AG20443 (cell line): ENCODE measurements around the gene IGFN1.
A peak's percentile ranks its signal among the peaks of the same experiment; 100 is the strongest.
"Not testable (repeated sequence)": the region's sequence is repeated elsewhere in the genome, so short reads cannot be mapped to it uniquely, and the experiment has no call there.

Experiments used
- DNase-seq: peaks from one replicate; pipeline ENCODE4 v3.0.0; 2012; ENCODE audit warnings: low spot score, mixed read lengths

Gene IGFN1

GRCh38 chr1:201190624-201191051 lies at the start of gene IGFN1:
TSS of gene IGFN1 (plus strand) at chr1:201190824. CDS start at chr1:201193294, 2,470 bp downstream.
- no peak for DNase-seq

GRCh38 chr1:201140941-201141260 lies 49.7 kb upstream of the IGFN1 start:
- DNase-seq: no peak

GRCh38 chr1:201141418-201141817 lies 49.2 kb upstream of the IGFN1 start:
- DNase-seq: no peak

GRCh38 chr1:201142011-201142848 lies 48.4 kb upstream of the IGFN1 start:
- no peak for DNase-seq

- DNase-seq: no peak
Measured at GRCh38 chr1:201142849-201143725, 47.5 kb upstream of the IGFN1 start.

- no peak for DNase-seq
Measured at GRCh38 chr1:201143726-201144635, 46.6 kb upstream of the IGFN1 start.

- no peak for DNase-seq
Measured at GRCh38 chr1:201144701-201145100, 45.9 kb upstream of the IGFN1 start.

- no peak for DNase-seq
Measured at GRCh38 chr1:201145132-201145531, 45.5 kb upstream of the IGFN1 start.

GRCh38 chr1:201145816-201146215 lies 44.8 kb upstream of the IGFN1 start:
- DNase-seq: no peak

- DNase-seq: no peak
Measured at GRCh38 chr1:201146626-201147390, 43.8 kb upstream of the IGFN1 start.

- DNase-seq: no peak
Measured at GRCh38 chr1:201147396-201148015, 43.1 kb upstream of the IGFN1 start.

GRCh38 chr1:201149400-201149799 lies 41.2 kb upstream of the IGFN1 start:
- DNase-seq: peak; percentile 29

- no peak for DNase-seq
Measured at GRCh38 chr1:201153474-201154388, 36.9 kb upstream of the IGFN1 start.

GRCh38 chr1:201154389-201155165 lies 36.0 kb upstream of the IGFN1 start, which contains the start of gene TMEM9:
TSS of gene TMEM9 (minus strand) at chr1:201154474. CDS start at chr1:201153923, 551 bp downstream.
- peak; percentile 99 for DNase-seq

GRCh38 chr1:201155354-201155753 lies 35.3 kb upstream of the IGFN1 start:
- no peak for DNase-seq

GRCh38 chr1:201156346-201156745 lies 34.3 kb upstream of the IGFN1 start:
- no peak for DNase-seq

GRCh38 chr1:201156819-201157218 lies 33.8 kb upstream of the IGFN1 start:
- no peak for DNase-seq

- no peak for DNase-seq
Measured at GRCh38 chr1:201157949-201158348, 32.7 kb upstream of the IGFN1 start.

GRCh38 chr1:201163036-201163435 lies 27.6 kb upstream of the IGFN1 start:
- not testable (repeated sequence) for DNase-seq
